Measurements from ENCODE around the gene UPF2. TPM values are rescaled to one million over a fixed set of nuclear protein-coding genes. Genes with fewer than 3 reads are reported as not detected.

Gene UPF2
- total and polyA plus RNA-seq, 10 of the 15 experiments (the other 5 are each of a cell fraction or from before 2014, with no cell fraction given) = 21.0 to 44.4 (median 25.9) TPM

- ChIA-PET POLR2A (no interaction called here), RAD21 (ENCODE audit: unreplicated experiment) (no interaction called here), CTCF (interaction anchor here (0.6 to 2.3 kb wide), 9 partner anchors 23 to 206 kb away, joined by 3 to 13 read pairs (median 3); no protein-coding TSS in a partner anchor), SMC1A (ENCODE audit: uncharacterized antibody, unreplicated experiment) (interaction anchor here (0.6 to 1.6 kb wide), 7 partner anchors 44 to 512 kb away, joined by 3 to 4 read pairs (median 4); no protein-coding TSS in a partner anchor)
- H3K27me3 ChIP-seq (replicated peaks in 1 of 2; ENCODE audit: control insufficient read depth in 2 of 2, insufficient read depth in 2 of 2, low read length in 1 of 2) = no peaks in the 10 kb centered on the region
- no peak overlapping the region for H3K4me2 ChIP-seq (ENCODE audit: control insufficient read depth, insufficient read depth)
- H3K4me3 ChIP-seq = no peak overlapping the region
- no peaks in the 10 kb centered on the region; the same call in 2 of the 3 replicates for H3K9me3 ChIP-seq (replicated peaks; ENCODE audit: control insufficient read depth, insufficient read depth, low read length)
- intact Hi-C loops (cut with micrococcal nuclease; ENCODE audit: unreplicated experiment) (loop anchor here (5.0 kb wide), 1 partner anchor 133 kb away; no protein-coding TSS in a partner anchor), in situ Hi-C loops (cut with MboI) (no loop called here)
- peaks cover 3 to 20% of the 10 kb centered on the region in 2 experiments for H3K36me3 ChIP-seq (ENCODE audit: control insufficient read depth in 2 of 2, insufficient read depth in 2 of 2, low read length in 1 of 2)
- no peak for FAIRE-seq
- no peak overlapping the region for H2AFZ ChIP-seq (ENCODE audit: control insufficient read depth, low read depth, low read length)
- H3K4me1 ChIP-seq (ENCODE audit: control insufficient read depth, insufficient read depth, low read length) = peaks cover 5% of the 10 kb centered on the region; the same call in 1 of the 2 replicates
- no peaks in the 10 kb centered on the region for H4K20me1 ChIP-seq (ENCODE audit: control insufficient read depth, insufficient read depth)
- ATAC-seq = no peak
- no peak overlapping the region for H3K27ac ChIP-seq (ENCODE audit: control insufficient read depth, insufficient read depth)
- H3K9ac ChIP-seq (ENCODE audit: control insufficient read depth, insufficient read depth, low read length) = no peak overlapping the region
- DNase-seq (ENCODE audit: low read depth, low spot score) = no peak
- BruUV-seq (replicated peaks) = no TSS peak
- H3K79me2 ChIP-seq (ENCODE audit: control insufficient read depth, insufficient read depth, low read length) = no peaks in the 10 kb centered on the region; the same call in 1 of the 2 replicates
- WGBS (ENCODE audit: insufficient coverage, insufficient replicate concordance, low lambda C conversion rate, missing lambda C conversion rate) = 100% methylated on average over 1 of the region's 1 CpG
- no peak for TF ChIP-seq CREB1 (IDR thresholded peaks at IDR 0.05; ENCODE audit: low read depth)
- TF ChIP-seq STAT3 (IDR thresholded peaks at IDR 0.05; ENCODE audit: low read depth, low read length) = no peak
- TF ChIP-seq RBBP5 (conservative IDR thresholded peaks at IDR 0.05) = no peak
- TF ChIP-seq ZBTB11 (CRISPR knock-in tag; IDR thresholded peaks at IDR 0.05) = no peak
- TF ChIP-seq SIN3A (IDR thresholded peaks at IDR 0.05; ENCODE audit: low read depth, low read length) = no peak
- TF ChIP-seq SMAD1 (IDR thresholded peaks at IDR 0.05; ENCODE audit: low read depth, partially characterized antibody) = no peak
- no peak for TF ChIP-seq TBL1XR1 (IDR thresholded peaks at IDR 0.05; ENCODE audit: low read depth, low read length)
- TF ChIP-seq USF1 (IDR thresholded peaks at IDR 0.05; ENCODE audit: borderline replicate concordance, extremely low read length, insufficient read depth, low read depth, low read length) = no peak
- no peak for TF ChIP-seq NKRF (conservative IDR thresholded peaks at IDR 0.05)
- no peak for TF ChIP-seq MEF2B (IDR thresholded peaks at IDR 0.05; ENCODE audit: partially characterized antibody, poor library complexity, severe bottlenecking)
- TF ChIP-seq PRDM15 (CRISPR knock-in tag; IDR thresholded peaks at IDR 0.05) = no peak
- no peak for TF ChIP-seq ZNF384 (IDR thresholded peaks at IDR 0.05; ENCODE audit: borderline replicate concordance, low read depth, low read length)
Observed at GRCh38 chr10:11988924-11989323, 53.7 kb downstream of the UPF2 start.

Data from GM12878 (cell line).